GM18909 (cell line): ENCODE data around the gene IGHMBP2.
"Not testable (repeated sequence)": the region's sequence is repeated elsewhere in the genome, so short reads cannot be mapped to it uniquely, and the experiment has no call there.

Experiments used
- ATAC-seq: cut with Tn5 transposase; IDR thresholded peaks from one replicate; pipeline ENCODE4 v1.9.1; 2021; ENCODE audit warnings: mild to moderate bottlenecking; ENCODE audit not compliant: unreplicated experiment, poor library complexity

Gene IGHMBP2

GRCh38 chr11:68903288-68904247 is at the start of gene IGHMBP2, which contains the start of gene MRPL21:
Gene IGHMBP2 (plus strand): TSS chr11:68903891. CDS start chr11:68903953, 62 bp downstream.
Gene MRPL21 (minus strand): TSS chr11:68903832. CDS start chr11:68903810, 22 bp downstream.
- peak; percentile 84 for ATAC-seq

GRCh38 chr11:68854273-68854958 is 49.3 kb upstream of the IGHMBP2 start:
- ATAC-seq, result no peak

- ATAC-seq, result no peak
Measured at GRCh38 chr11:68855205-68855981, 48.3 kb upstream of the IGHMBP2 start.

GRCh38 chr11:68856425-68857030 is 47.2 kb upstream of the IGHMBP2 start:
- ATAC-seq, result not testable (repeated sequence)

GRCh38 chr11:68857037-68857586 is 46.6 kb upstream of the IGHMBP2 start:
- no peak for ATAC-seq

- ATAC-seq, result no peak
Measured at GRCh38 chr11:68859123-68859522, 44.6 kb upstream of the IGHMBP2 start.

- ATAC-seq, result no peak
Measured at GRCh38 chr11:68862421-68862820, 41.3 kb upstream of the IGHMBP2 start.

GRCh38 chr11:68863553-68864265 is 40.0 kb upstream of the IGHMBP2 start:
- ATAC-seq, result no peak

- ATAC-seq, result no peak
Measured at GRCh38 chr11:68865241-68865640, 38.5 kb upstream of the IGHMBP2 start.

GRCh38 chr11:68867066-68867465 is 36.6 kb upstream of the IGHMBP2 start:
- ATAC-seq, result no peak

GRCh38 chr11:68868221-68868835 is 35.4 kb upstream of the IGHMBP2 start:
- ATAC-seq, result no peak

GRCh38 chr11:68870470-68870869 is 33.2 kb upstream of the IGHMBP2 start:
- no peak for ATAC-seq

GRCh38 chr11:68872216-68873003 is 31.3 kb upstream of the IGHMBP2 start:
- ATAC-seq, result no peak

- ATAC-seq, result no peak
Measured at GRCh38 chr11:68878022-68878421, 25.7 kb upstream of the IGHMBP2 start.

GRCh38 chr11:68880851-68881250 is 22.8 kb upstream of the IGHMBP2 start:
- no peak for ATAC-seq

GRCh38 chr11:68881320-68881719 is 22.4 kb upstream of the IGHMBP2 start:
- no peak for ATAC-seq

GRCh38 chr11:68882391-68882790 is 21.3 kb upstream of the IGHMBP2 start:
- ATAC-seq, result no peak

GRCh38 chr11:68884827-68885226 is 18.9 kb upstream of the IGHMBP2 start:
- not testable (repeated sequence) for ATAC-seq
